ENCODE measurements around the gene GDPD3. TPM values are rescaled to one million over a fixed set of nuclear protein-coding genes. Genes with fewer than 3 reads are reported as not detected.

The GDPD3 gene
- total RNA-seq, 1 donor from 2014 or later: 7.7 TPM

GRCh38 chr16:30078744-30079143 lies 34.6 kb downstream of the GDPD3 start:
- peaks cover 31% of the 10 kb centered on the region for H3K4me1 Mint-ChIP-seq
- DNase-seq (ENCODE audit: low read depth, low spot score): no peak
- H3K27me3 Mint-ChIP-seq (ENCODE audit: low read depth): no peaks in the 10 kb centered on the region
- H3K4me3 Mint-ChIP-seq: peak overlapping the region; percentile 27
- H3K36me3 Mint-ChIP-seq (ENCODE audit: low read depth): peaks cover 11% of the 10 kb centered on the region
- no peak for TF ChIP-seq CTCF (conservative IDR thresholded peaks at IDR 0.05)
- no peaks in the 10 kb centered on the region for H3K9me3 Mint-ChIP-seq
- H3K27ac Mint-ChIP-seq (ENCODE audit: unreplicated experiment): no peak overlapping the region

- H3K9me3 Mint-ChIP-seq: no peaks in the 10 kb centered on the region
- DNase-seq (ENCODE audit: low read depth, low spot score): no peak
- H3K36me3 Mint-ChIP-seq (ENCODE audit: low read depth): peaks cover 8% of the 10 kb centered on the region
- TF ChIP-seq CTCF (conservative IDR thresholded peaks at IDR 0.05): no peak
- peak overlapping the region; percentile 96 for H3K4me3 Mint-ChIP-seq
- H3K4me1 Mint-ChIP-seq: peaks cover 31% of the 10 kb centered on the region
- H3K27me3 Mint-ChIP-seq (ENCODE audit: low read depth): no peaks in the 10 kb centered on the region
- H3K27ac Mint-ChIP-seq (ENCODE audit: unreplicated experiment): no peak overlapping the region
Observed at GRCh38 chr16:30077656-30078055, 35.7 kb downstream of the GDPD3 start.

- no peak for DNase-seq (ENCODE audit: low read depth, low spot score)
- TF ChIP-seq CTCF (conservative IDR thresholded peaks at IDR 0.05): no peak
- H3K27me3 Mint-ChIP-seq (ENCODE audit: low read depth): no peaks in the 10 kb centered on the region
- no peaks in the 10 kb centered on the region for H3K9me3 Mint-ChIP-seq
- peak overlapping the region; percentile 96 for H3K4me3 Mint-ChIP-seq
- peaks cover 31% of the 10 kb centered on the region for H3K4me1 Mint-ChIP-seq
- H3K36me3 Mint-ChIP-seq (ENCODE audit: low read depth): peaks cover 12% of the 10 kb centered on the region
- H3K27ac Mint-ChIP-seq (ENCODE audit: unreplicated experiment): peak overlapping the region; percentile 81
Observed at GRCh38 chr16:30076276-30076791, 37.0 kb downstream of the GDPD3 start.

GRCh38 chr16:30075503-30076275 lies 37.6 kb downstream of the GDPD3 start, which contains the start of gene PPP4C:
TSS of gene PPP4C (plus strand) at chr16:30075994. CDS start at chr16:30076378, 384 bp downstream.
- H3K9me3 Mint-ChIP-seq: no peaks in the 10 kb centered on the region
- DNase-seq (ENCODE audit: low read depth, low spot score): peak; percentile 89
- H3K27ac Mint-ChIP-seq (ENCODE audit: unreplicated experiment): peak within 1 kb of the TSS; percentile 96
- no peaks in the 10 kb centered on the region for H3K27me3 Mint-ChIP-seq (ENCODE audit: low read depth)
- no peak for TF ChIP-seq CTCF (conservative IDR thresholded peaks at IDR 0.05)
- peaks cover 12% of the 10 kb centered on the region for H3K36me3 Mint-ChIP-seq (ENCODE audit: low read depth)
- H3K4me1 Mint-ChIP-seq: peaks cover 31% of the 10 kb centered on the region
- H3K4me3 Mint-ChIP-seq: peak within 1 kb of the TSS; percentile 96

- Mint-ChIP-seq H3K4me3 (peak overlapping the region; percentile 61), H3K4me1 (peaks cover 31% of the 10 kb centered on the region)
Observed at GRCh38 chr16:30070490-30070889, 42.8 kb downstream of the GDPD3 start.

More at GRCh38 chr16:30070490-30070889, 42.8 kb downstream of the GDPD3 start:
- DNase-seq (ENCODE audit: low read depth, low spot score): no peak
- H3K36me3 Mint-ChIP-seq (ENCODE audit: low read depth): peaks cover 25% of the 10 kb centered on the region
- no peak for TF ChIP-seq CTCF (conservative IDR thresholded peaks at IDR 0.05)
- H3K27ac Mint-ChIP-seq (ENCODE audit: unreplicated experiment): no peak overlapping the region
- no peaks in the 10 kb centered on the region for H3K9me3 Mint-ChIP-seq
- no peaks in the 10 kb centered on the region for H3K27me3 Mint-ChIP-seq (ENCODE audit: low read depth)

Measured in neural crest cell (in vitro differentiated cells).